Spleen (tissue), 11 donors: Measurements from ENCODE around the gene RBM4. TPM values are rescaled to one million over a fixed set of nuclear protein-coding genes. Genes with fewer than 3 reads are reported as not detected.
A peak's percentile ranks its signal among the peaks of the same experiment; 100 is the strongest.
"Not testable (repeated sequence)": the region's sequence is repeated elsewhere in the genome, so short reads cannot be mapped to it uniquely, and the experiment has no call there.

Source experiments
- DNase-seq: peaks from one replicate; pipeline ENCODE4 v3.0.0-alpha.2; 2020
- H3K27ac ChIP-seq, 8 donors: fragments of 200-600 bp; sonication (generic) in 7 of 8; 1 replicate in 4 of 8; 2 replicates in 4 of 8; pipeline versions ENCODE4 v1.5.0 to v1.8.0; 2016 to 2021; ENCODE audit warnings: inconsistent platforms in 4 of 8, mild to moderate bottlenecking in 4 of 8, moderate library complexity in 1 of 8
- H3K27me3 ChIP-seq, 7 donors: fragments of 200-600 bp; sonication (generic) in 6 of 7; replicated peaks in 1 of 7; 1 replicate in 4 of 7; 2 replicates in 3 of 7; pipeline versions ENCODE4 v1.5.0 to v1.8.0; 2016 to 2021; ENCODE audit warnings: inconsistent platforms in 3 of 7, mild to moderate bottlenecking in 1 of 7
- H3K36me3 ChIP-seq, 6 donors: fragments of 200-600 bp; sonication (generic) in 5 of 6; 1 replicate in 4 of 6; 2 replicates in 2 of 6; pipeline versions ENCODE4 v1.5.0 to v1.8.0; 2016 to 2021; ENCODE audit warnings: inconsistent platforms in 2 of 6
- H3K4me1 ChIP-seq, 6 donors: fragments of 200-600 bp; sonication (generic) in 5 of 6; 1 replicate in 3 of 6; 2 replicates in 3 of 6; pipeline versions ENCODE4 v1.5.0 to v1.8.0; 2016 to 2021; ENCODE audit warnings: inconsistent platforms in 3 of 6
- H3K4me3 ChIP-seq, 8 donors: fragments of 200-600 bp; sonication (generic) in 7 of 8; 1 replicate in 4 of 8; 2 replicates in 4 of 8; pipeline versions ENCODE4 v1.5.0 to v1.8.0; 2016 to 2021; ENCODE audit warnings: inconsistent platforms in 4 of 8, mild to moderate bottlenecking in 4 of 8, moderate library complexity in 2 of 8
- H3K9me3 ChIP-seq, 8 donors: fragments of 200-600 bp; sonication (generic) in 7 of 8; 1 replicate in 4 of 8; 2 replicates in 4 of 8; pipeline versions ENCODE4 v1.5.0 to v1.8.0; 2016 to 2021; ENCODE audit warnings: inconsistent platforms in 4 of 8
- POLR2A ChIP-seq, 3 donors: fragments of 450-650 bp; IDR thresholded peaks; one replicate each; pipeline ENCODE4 v1.5.1; 2017; ENCODE audit warnings: antibody characterized with exemption in 3 of 3, mild to moderate bottlenecking in 1 of 3
- POLR2AphosphoS5 ChIP-seq, 3 donors: sonication (generic); formaldehyde crosslinking; IDR thresholded peaks; one replicate each; pipeline ENCODE4 v1.5.1; 2017; ENCODE audit warnings: antibody characterized with exemption in 3 of 3
- WGBS, 5 donors: extraction: QIAGEN DNeasy Blood & Tissue Kit in 3 of 5; methylation state at CpG; one replicate each; pipeline versions ENCODE4 v1.1.5 to v1.1.7; 2013 to 2018; 5-methylcytosine and 5-hydroxymethylcytosine counted together
- intact Hi-C: fragments of 100-400 bp; cut with DNase I; formaldehyde crosslinking; loops from one replicate; pipeline ENCODE4 v1.15.0; 2023; ENCODE audit warnings: low total_unique reads
- polyA plus RNA-seq, 3 donors: library from polyadenylated mRNA; stranded (reverse); fragments of 200-250 nt; gene quantifications; one replicate each; pipeline ENCODE4 v1.2.1, GENCODE V29; 2013
- total RNA-seq, 7 donors: library from RNA; depleted of rRNA in 3 of 7; stranded (reverse); fragments of >200 nt in 3 of 7; fragmentation: NEBNext Ultra II Directional in 4 of 7; extraction: Animal tissue kit (Norgen Biotek cat#: 25700) in 4 of 7; gene quantifications; one replicate each; pipeline versions ENCODE4 v1.1.0 to v1.2.1, GENCODE V29; 2016 to 2021
- TF ChIP-seq, protein P1 (sequence below), 11 experiments: fragments of 200-600 bp in 7 of 11; fragments of 450-650 bp in 4 of 11; sonication (generic) in 4 of 11; IDR thresholded peaks in 8 of 11; conservative IDR thresholded peaks in 3 of 11; 1 replicate in 7 of 11; 2 replicates in 4 of 11; pipeline versions ENCODE4 v1.4.0 to v1.8.0; 2016 to 2021; ENCODE audit warnings: antibody characterized with exemption in 11 of 11, inconsistent platforms in 4 of 11, mild to moderate bottlenecking in 1 of 11
- donor health status: healthy with polysubstance abuse.
- donor health status: DM: no; HTN: no; CAD: no; lungs with moderate emphysema.
- donor health status: DM: no; HTN: no; CAD: no.
- donor health status: Bipolar disorder and iron deficiency.
- donor health status: healthy.
- donor health status: DM: no; HTN: no; CAD: no.
- donor health status: DM: yes; HTN: yes; CAD: no.

Gene RBM4
- total and polyA plus RNA-seq, 10 donors: 70.1 to 139 (median 126) TPM

DNA sequence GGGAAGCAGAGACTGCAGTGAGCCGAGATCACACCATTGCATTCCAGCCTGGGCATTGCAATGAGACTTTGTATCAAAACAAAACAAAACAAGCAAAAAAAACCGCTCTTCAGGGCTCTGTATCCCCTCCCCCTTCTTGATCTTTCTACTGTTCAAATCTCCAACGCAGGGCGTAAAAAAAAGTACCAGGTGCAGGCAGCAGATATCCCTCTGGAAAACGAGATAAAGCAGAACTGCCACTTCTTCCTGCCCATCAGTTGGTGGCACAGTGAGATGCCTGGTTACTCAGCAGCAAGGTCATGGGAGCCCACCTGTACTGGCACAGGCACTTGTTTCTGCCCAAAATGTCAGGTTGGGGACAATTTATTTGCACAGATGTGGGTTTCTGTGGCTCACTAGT, 34.3 kb upstream of the RBM4 start:
- H3K36me3 ChIP-seq: peaks cover 0 to 81% (median 30%) of the 10 kb centered on the region in 6 donors
- H3K9me3 ChIP-seq: no peaks in the 10 kb centered on the region
- no peak overlapping the region for H3K27ac ChIP-seq
- H3K27me3 ChIP-seq: no peaks in the 10 kb centered on the region
- peaks cover 0 to 56% (median 33%) of the 10 kb centered on the region in 6 donors for H3K4me1 ChIP-seq
- TF ChIP-seq POLR2A (IDR thresholded peaks at IDR 0.05) (no peak), POLR2AphosphoS5 (IDR thresholded peaks at IDR 0.05) (no peak)
- TF ChIP-seq, protein P1, sequence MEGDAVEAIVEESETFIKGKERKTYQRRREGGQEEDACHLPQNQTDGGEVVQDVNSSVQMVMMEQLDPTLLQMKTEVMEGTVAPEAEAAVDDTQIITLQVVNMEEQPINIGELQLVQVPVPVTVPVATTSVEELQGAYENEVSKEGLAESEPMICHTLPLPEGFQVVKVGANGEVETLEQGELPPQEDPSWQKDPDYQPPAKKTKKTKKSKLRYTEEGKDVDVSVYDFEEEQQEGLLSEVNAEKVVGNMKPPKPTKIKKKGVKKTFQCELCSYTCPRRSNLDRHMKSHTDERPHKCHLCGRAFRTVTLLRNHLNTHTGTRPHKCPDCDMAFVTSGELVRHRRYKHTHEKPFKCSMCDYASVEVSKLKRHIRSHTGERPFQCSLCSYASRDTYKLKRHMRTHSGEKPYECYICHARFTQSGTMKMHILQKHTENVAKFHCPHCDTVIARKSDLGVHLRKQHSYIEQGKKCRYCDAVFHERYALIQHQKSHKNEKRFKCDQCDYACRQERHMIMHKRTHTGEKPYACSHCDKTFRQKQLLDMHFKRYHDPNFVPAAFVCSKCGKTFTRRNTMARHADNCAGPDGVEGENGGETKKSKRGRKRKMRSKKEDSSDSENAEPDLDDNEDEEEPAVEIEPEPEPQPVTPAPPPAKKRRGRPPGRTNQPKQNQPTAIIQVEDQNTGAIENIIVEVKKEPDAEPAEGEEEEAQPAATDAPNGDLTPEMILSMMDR (IDR thresholded peaks at IDR 0.05 in 8 of 11, conservative IDR thresholded peaks at IDR 0.05 in 3 of 11): no peak
- no peak for DNase-seq
- intact Hi-C loops: no loop called here
- no peak overlapping the region for H3K4me3 ChIP-seq
- 69 to 87% (median 76%) methylated on average over 5 of the region's 5 CpGs for WGBS, 5 donors

DNA sequence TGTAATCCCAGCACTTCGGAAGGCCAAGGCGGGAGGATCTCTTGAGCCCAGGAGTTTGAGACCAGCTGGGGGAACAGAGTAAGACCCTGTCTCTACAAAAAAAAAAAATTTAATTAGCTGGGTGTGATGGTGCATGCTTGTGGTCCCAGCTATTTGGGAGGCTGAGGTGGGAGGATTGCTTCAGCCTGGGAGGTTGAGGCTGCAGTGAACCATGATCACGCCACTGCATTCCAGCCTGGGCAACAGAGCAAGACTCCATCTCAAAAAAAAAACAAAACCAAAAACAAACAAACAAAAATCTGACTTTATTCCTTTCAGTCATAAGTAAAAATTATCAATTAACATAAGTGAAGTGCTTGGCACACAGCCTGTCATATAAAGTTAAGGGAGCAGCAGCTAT, 31.9 kb upstream of the RBM4 start:
- H3K4me1 ChIP-seq: peaks cover 6 to 55% (median 40%) of the 10 kb centered on the region in 6 donors
- H3K9me3 ChIP-seq, H3K4me3 ChIP-seq, DNase-seq, H3K27me3 ChIP-seq, intact Hi-C loops: not testable (repeated sequence)
- H3K27ac ChIP-seq: peak overlapping the region in 4 of 8 donors; percentile 62 to 81 (median 70)
- H3K36me3 ChIP-seq: peaks cover 0 to 57% (median 24%) of the 10 kb centered on the region in 6 donors
- 95 to 98% (median 97%) methylated on average over 3 of the region's 3 CpGs for whole genome bisulfite sequencing, 5 donors

DNA sequence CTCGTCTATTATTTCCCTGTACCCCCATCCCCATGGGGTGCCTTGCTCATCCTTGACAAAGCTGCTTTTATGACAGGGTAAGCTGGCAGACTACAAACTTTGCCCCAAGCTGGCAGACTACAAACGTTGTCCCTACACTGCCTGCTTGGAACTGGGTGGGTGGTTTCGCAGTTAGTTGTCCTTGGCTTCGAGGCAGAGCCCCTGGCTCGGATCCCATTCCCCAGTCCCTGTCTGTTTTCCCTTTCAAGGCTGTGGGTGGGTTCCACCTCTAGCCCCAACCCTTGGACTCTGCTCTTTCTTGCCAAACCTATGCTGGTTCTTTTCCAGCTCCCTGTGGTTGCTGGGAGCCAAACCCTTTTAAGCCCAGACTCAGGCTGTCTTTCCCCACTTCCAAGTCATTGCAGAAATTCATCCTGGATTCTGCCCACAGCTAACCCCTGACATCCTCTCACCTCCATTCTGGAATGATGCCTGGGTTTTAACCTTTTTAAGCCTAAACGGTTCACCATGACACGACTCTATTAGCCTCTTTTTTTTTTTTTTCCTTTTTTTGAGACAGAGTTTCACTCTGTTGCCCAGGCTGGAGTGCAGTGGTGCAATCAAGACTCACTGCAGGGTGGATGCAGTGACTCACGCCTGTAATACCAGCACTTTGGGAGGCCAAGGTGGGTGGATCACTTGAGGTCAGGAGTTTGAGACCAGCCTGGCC, 31.2 kb upstream of the RBM4 start:
- DNase-seq: no peak
- peak overlapping the region in 6 of 8 donors; percentile 4 to 81 (median 66) for H3K27ac ChIP-seq

DNA sequence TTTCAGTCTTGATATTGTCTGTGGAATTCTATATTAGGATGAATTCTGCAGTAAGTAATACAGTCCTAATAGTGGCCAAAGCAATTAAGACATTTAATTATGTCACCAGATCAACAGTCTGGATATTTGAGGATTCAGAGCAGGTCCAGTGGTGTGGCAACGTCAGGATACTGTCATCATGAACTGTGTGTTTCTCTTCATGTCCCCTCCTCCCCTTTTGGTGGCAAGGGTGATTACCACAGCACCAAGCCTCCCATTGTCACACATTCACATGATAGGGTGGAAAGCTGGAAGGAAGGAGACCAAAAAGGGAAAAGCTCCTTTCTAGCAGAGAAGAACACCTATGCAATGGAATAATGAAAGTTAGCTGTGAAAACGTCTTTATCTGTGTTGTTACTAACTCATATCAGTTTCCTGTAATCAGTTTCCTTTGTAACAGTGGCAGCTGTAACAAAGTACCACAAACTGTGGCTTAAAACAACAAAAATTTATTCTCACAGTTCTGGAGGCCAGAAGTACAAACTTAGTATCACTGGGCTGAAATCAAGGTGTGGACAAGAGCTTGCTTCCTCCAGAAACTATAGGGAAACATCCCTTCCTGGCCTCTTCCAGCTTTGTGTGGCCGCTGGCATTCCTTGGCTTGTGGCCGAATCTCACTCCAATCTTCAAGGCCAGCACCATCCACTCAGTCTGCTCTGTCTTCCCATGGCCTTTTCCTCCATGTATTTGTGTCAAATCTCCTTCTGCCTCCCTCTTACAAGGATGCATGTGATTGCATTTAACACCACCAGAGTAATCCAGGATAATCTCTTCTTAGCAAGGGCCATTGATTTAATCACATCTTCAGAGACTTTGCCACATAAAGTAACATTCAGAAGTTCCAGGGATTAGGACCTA, 28.5 kb upstream of the RBM4 start:
- H3K27ac ChIP-seq: peak overlapping the region in 7 of 8 donors; percentile 16 to 81 (median 62)
- no peaks in the 10 kb centered on the region for H3K9me3 ChIP-seq
- no peaks in the 10 kb centered on the region for H3K27me3 ChIP-seq
- DNase-seq: no peak
- H3K4me1 ChIP-seq: peaks cover 6 to 58% (median 47%) of the 10 kb centered on the region in 6 donors
- H3K4me3 ChIP-seq: no peak overlapping the region
- WGBS, 5 donors: 42 to 58% (median 46%) methylated on average over 4 of the region's 4 CpGs
- intact Hi-C loops: no loop called here
- peaks cover 0 to 25% (median 14%) of the 10 kb centered on the region in 6 donors for H3K36me3 ChIP-seq
- TF ChIP-seq POLR2AphosphoS5 (IDR thresholded peaks at IDR 0.05) (no peak), POLR2A (IDR thresholded peaks at IDR 0.05) (no peak)
- TF ChIP-seq, protein P1 (IDR thresholded peaks at IDR 0.05 in 8 of 11, conservative IDR thresholded peaks at IDR 0.05 in 3 of 11): no peak

More for the DNA sequence above, 31.2 kb upstream of the RBM4 start:
- H3K4me3 ChIP-seq: no peak overlapping the region
- H3K27me3 ChIP-seq: no peaks in the 10 kb centered on the region
- H3K9me3 ChIP-seq: no peaks in the 10 kb centered on the region
- intact Hi-C loops: no loop called here
- TF ChIP-seq, protein P1 (IDR thresholded peaks at IDR 0.05 in 8 of 11, conservative IDR thresholded peaks at IDR 0.05 in 3 of 11): no peak
- TF ChIP-seq POLR2AphosphoS5 (IDR thresholded peaks at IDR 0.05) (peak in 1 of 3 donors; percentile 23), POLR2A (IDR thresholded peaks at IDR 0.05) (no peak)
- WGBS, 5 donors: 59 to 76% (median 72%) methylated on average over 8 of the region's 8 CpGs
- H3K36me3 ChIP-seq: peaks cover 0 to 52% (median 22%) of the 10 kb centered on the region in 6 donors
- peaks cover 6 to 60% (median 46%) of the 10 kb centered on the region in 6 donors for H3K4me1 ChIP-seq
